ENCODE measurements around the gene RAMACL. TPM values are rescaled to one million over a fixed set of nuclear protein-coding genes. Genes with fewer than 3 reads are reported as not detected.

RAMACL gene
- total and polyA plus RNA-seq, 4 donors = 0.22 to 0.59 (median 0.31) TPM

- H3K4me1 ChIP-seq (ENCODE audit: control insufficient read depth in 4 of 4, insufficient read depth in 4 of 4, low read length in 3 of 4) = no peaks in the 10 kb centered on the region
- H3K27ac ChIP-seq (ENCODE audit: low read depth in 1 of 2, low read length in 2 of 2) = no peak overlapping the region
- WGBS = 99% methylated on average over 9 of the region's 9 CpGs
- no peaks in the 10 kb centered on the region for H3K36me3 ChIP-seq (ENCODE audit: control insufficient read depth in 4 of 4, insufficient read depth in 3 of 4, low read depth in 1 of 4, low read length in 3 of 4)
- H3K27me3 ChIP-seq (ENCODE audit: control insufficient read depth in 4 of 4, insufficient read depth in 4 of 4, low read length in 3 of 4) = no peaks in the 10 kb centered on the region
- H3K9me3 ChIP-seq (ENCODE audit: control insufficient read depth in 4 of 4, low read length in 3 of 4) = no peaks in the 10 kb centered on the region
- TF ChIP-seq TAF1 (conservative IDR thresholded peaks at IDR 0.05) (no peak), NR2F2 (IDR thresholded peaks at IDR 0.05) (no peak), FOXA2 (IDR thresholded peaks at IDR 0.05) (no peak), GABPA (IDR thresholded peaks at IDR 0.05 in 1 of 2, conservative IDR thresholded peaks at IDR 0.05 in 1 of 2) (no peak), JUND (IDR thresholded peaks at IDR 0.05) (no peak), HNF4G (IDR thresholded peaks at IDR 0.05) (no peak), EGR1 (IDR thresholded peaks at IDR 0.05; ENCODE audit: low read depth in 2 of 2) (no peak), FOXA1 (IDR thresholded peaks at IDR 0.05) (no peak), SP1 (IDR thresholded peaks at IDR 0.05) (no peak), CTCF (IDR thresholded peaks at IDR 0.05; ENCODE audit: low read depth, low read length, missing input control) (no peak), RXRA (IDR thresholded peaks at IDR 0.05) (no peak), REST (IDR thresholded peaks at IDR 0.05) (no peak), ZBTB33 (IDR thresholded peaks at IDR 0.05) (no peak), ATF3 (IDR thresholded peaks at IDR 0.05) (no peak), HNF4A (conservative IDR thresholded peaks at IDR 0.05) (no peak), RAD21 (IDR thresholded peaks at IDR 0.05) (no peak), MAX (IDR thresholded peaks at IDR 0.05) (no peak)
- H3K4me3 ChIP-seq (ENCODE audit: low read depth in 1 of 3, low read length in 3 of 3) = no peak overlapping the region
- no peak for DNase-seq (ENCODE audit: low spot score)
- H3K9ac ChIP-seq (ENCODE audit: low read depth in 1 of 2, low read length in 2 of 2) = no peak overlapping the region
Observed at GRCh38 chr6:166604328-166604727, 17.9 kb upstream of the RAMACL start.
